Measurements from ENCODE around the gene HSD17B10. TPM values are rescaled to one million over a fixed set of nuclear protein-coding genes. Genes with fewer than 3 reads are reported as not detected.
A peak's percentile ranks its signal among the peaks of the same experiment; 100 is the strongest.
"Not testable (repeated sequence)": the region's sequence is repeated elsewhere in the genome, so short reads cannot be mapped to it uniquely, and the experiment has no call there.

The HSD17B10 gene
- total RNA-seq, 1 experiment from 2014 or later, result 128 TPM

GRCh38 chrX:53437206-53437605 lies 3.0 kb upstream of the HSD17B10 start:
- no peak for DNase-seq (ENCODE audit: low spot score)

GRCh38 chrX:53435997-53436396 lies 1.8 kb upstream of the HSD17B10 start:
- peak; percentile 37 for DNase-seq (ENCODE audit: low spot score)

GRCh38 chrX:53430231-53430630 lies 3.9 kb downstream of the HSD17B10 start:
- DNase-seq (ENCODE audit: low spot score), result no peak

- DNase-seq (ENCODE audit: low spot score), result no peak
These were observed 4.4 kb downstream of the HSD17B10 start for GRCh38 chrX:53429755-53430154.

GRCh38 chrX:53422861-53423306 lies 11.3 kb downstream of the HSD17B10 start, which contains the start of gene RIBC1:
Gene RIBC1, plus strand, starts transcription at chrX:53422873. Its CDS starts 3,404 bp downstream, at chrX:53426277.
- no peak for DNase-seq (ENCODE audit: low spot score)

- peak; percentile 94 for DNase-seq (ENCODE audit: low spot score)
These were observed 11.9 kb downstream of the HSD17B10 start, which contains the start of gene SMC1A for GRCh38 chrX:53422086-53422860. Gene SMC1A, minus strand, starts transcription at chrX:53422654. Its CDS starts 54 bp downstream, at chrX:53422600.

- DNase-seq (ENCODE audit: low spot score), result no peak
These were observed 12.4 kb downstream of the HSD17B10 start for GRCh38 chrX:53421772-53422085.

- no peak for DNase-seq (ENCODE audit: low spot score)
These were observed 13.0 kb downstream of the HSD17B10 start for GRCh38 chrX:53421125-53421524.

- DNase-seq (ENCODE audit: low spot score), result not testable (repeated sequence)
These were observed 13.8 kb downstream of the HSD17B10 start for GRCh38 chrX:53420351-53420750.

- no peak for DNase-seq (ENCODE audit: low spot score)
These were observed 21.7 kb downstream of the HSD17B10 start for GRCh38 chrX:53412446-53412845.

- DNase-seq (ENCODE audit: low spot score), result no peak
These were observed 30.6 kb downstream of the HSD17B10 start for GRCh38 chrX:53403535-53403934.

- DNase-seq (ENCODE audit: low spot score), result no peak
These were observed 36.0 kb downstream of the HSD17B10 start for GRCh38 chrX:53398216-53398615.

GRCh38 chrX:53395605-53396298 lies 38.4 kb downstream of the HSD17B10 start:
- DNase-seq (ENCODE audit: low spot score), result no peak

GRCh38 chrX:53383376-53384076 lies 50.6 kb downstream of the HSD17B10 start:
- no peak for DNase-seq (ENCODE audit: low spot score)

Other genes with a start within 250 kb of the HSD17B10 start
- gene KDM5C, start 209.2 kb downstream of the HSD17B10 start, total RNA-seq (2014; rRNA removed; shearing (Covaris generic)), result 41.9 and 58.7 TPM in 2 replicates
- gene IQSEC2, start 152.8 kb downstream of the HSD17B10 start, total RNA-seq (2014; rRNA removed; shearing (Covaris generic)), result 17.2 and 21.3 TPM in 2 replicates
- 32.5 and 54.9 TPM in 2 replicates for gene SMC1A, start 11.7 kb downstream of the HSD17B10 start, total RNA-seq (2014; rRNA removed; shearing (Covaris generic))
- 0.48 and 2.6 TPM in 2 replicates for gene RIBC1, start 11.5 kb downstream of the HSD17B10 start, total RNA-seq (2014; rRNA removed; shearing (Covaris generic))